ENCODE data around the gene VIL1. TPM values are rescaled to one million over a fixed set of nuclear protein-coding genes. Genes with fewer than 3 reads are reported as not detected.

The VIL1 gene
- total RNA-seq, 1 experiment from 2014 or later, result 0.02 TPM

GRCh38 chr2:218398437-218399390 is 20.2 kb upstream of the VIL1 start:
- DNase-seq, result peak; percentile 77 to 78
- H3K27ac ChIP-seq, result peak overlapping the region; percentile 99
- peaks cover 2% of the 10 kb centered on the region; the same call in 1 of the 2 replicates for H3K36me3 ChIP-seq
- no peaks in the 10 kb centered on the region; the same call in 1 of the 2 replicates for H3K4me1 ChIP-seq
- H3K27me3 ChIP-seq, result no peaks in the 10 kb centered on the region
- peak overlapping the region; percentile 82 for H3K4me3 ChIP-seq
- H3K9me3 ChIP-seq (replicated peaks), result no peaks in the 10 kb centered on the region

GRCh38 chr2:218399391-218400166 is 19.3 kb upstream of the VIL1 start, which contains the start of gene CTDSP1:
Gene CTDSP1, plus strand, starts transcription at chr2:218399868. Its CDS starts 223 bp downstream, at chr2:218400091.
- H3K4me3 ChIP-seq, result peak within 1 kb of the TSS; percentile 82
- peaks cover 9% of the 10 kb centered on the region; the same call in 1 of the 2 replicates for H3K36me3 ChIP-seq
- peak; percentile 93 for DNase-seq
- no peaks in the 10 kb centered on the region; the same call in 1 of the 2 replicates for H3K4me1 ChIP-seq
- peak within 1 kb of the TSS; percentile 99 for H3K27ac ChIP-seq
- H3K9me3 ChIP-seq (replicated peaks), result no peaks in the 10 kb centered on the region
- no peaks in the 10 kb centered on the region for H3K27me3 ChIP-seq

- Histone ChIP-seq H3K27ac (peak overlapping the region; percentile 99), H3K4me1 (peaks cover 5% of the 10 kb centered on the region; the same call in 1 of the 2 replicates), H3K36me3 (peaks cover 11% of the 10 kb centered on the region; the same call in 1 of the 2 replicates), H3K27me3 (no peaks in the 10 kb centered on the region), H3K9me3 (replicated peaks) (no peaks in the 10 kb centered on the region), H3K4me3 (peak overlapping the region; percentile 82)
- peak; percentile 34 to 51 for DNase-seq
Observed at GRCh38 chr2:218400167-218400929, 18.6 kb upstream of the VIL1 start.

GRCh38 chr2:218400930-218401881 is 17.7 kb upstream of the VIL1 start:
- DNase-seq, result no peak
- H3K27me3 ChIP-seq, result no peaks in the 10 kb centered on the region
- no peak overlapping the region; the same call in 1 of the 2 replicates for H3K27ac ChIP-seq
- peaks cover 11% of the 10 kb centered on the region; the same call in 1 of the 2 replicates for H3K36me3 ChIP-seq
- peak overlapping the region; percentile 82 for H3K4me3 ChIP-seq
- H3K9me3 ChIP-seq (replicated peaks), result no peaks in the 10 kb centered on the region
- peaks cover 12% of the 10 kb centered on the region; the same call in 1 of the 2 replicates for H3K4me1 ChIP-seq

- Histone ChIP-seq H3K4me3 (no peak overlapping the region), H3K4me1 (peaks cover 12% of the 10 kb centered on the region; the same call in 1 of the 2 replicates), H3K27ac (no peak overlapping the region)
Observed at GRCh38 chr2:218401890-218402289, 17.0 kb upstream of the VIL1 start.

GRCh38 chr2:218402491-218402901 is 16.4 kb upstream of the VIL1 start:
- DNase-seq, result no peak
- Histone ChIP-seq H3K4me1 (peaks cover 15% of the 10 kb centered on the region; the same call in 1 of the 2 replicates), H3K9me3 (replicated peaks) (no peaks in the 10 kb centered on the region), H3K4me3 (no peak overlapping the region), H3K36me3 (peaks cover 11% of the 10 kb centered on the region; the same call in 1 of the 2 replicates), H3K27me3 (no peaks in the 10 kb centered on the region), H3K27ac (no peak overlapping the region)

More at GRCh38 chr2:218401890-218402289, 17.0 kb upstream of the VIL1 start:
- peaks cover 11% of the 10 kb centered on the region; the same call in 1 of the 2 replicates for H3K36me3 ChIP-seq
- H3K9me3 ChIP-seq (replicated peaks), result no peaks in the 10 kb centered on the region
- no peaks in the 10 kb centered on the region for H3K27me3 ChIP-seq
- no peak for DNase-seq

- Histone ChIP-seq H3K27ac (no peak overlapping the region), H3K4me1 (peaks cover 17% of the 10 kb centered on the region; the same call in 1 of the 2 replicates)
Observed at GRCh38 chr2:218402911-218403411, 16.0 kb upstream of the VIL1 start.

GRCh38 chr2:218403810-218404209 is 15.1 kb upstream of the VIL1 start:
- Histone ChIP-seq H3K27ac (no peak overlapping the region), H3K4me3 (no peak overlapping the region), H3K4me1 (peaks cover 17% of the 10 kb centered on the region; the same call in 1 of the 2 replicates), H3K36me3 (peaks cover 11% of the 10 kb centered on the region; the same call in 1 of the 2 replicates), H3K9me3 (replicated peaks) (no peaks in the 10 kb centered on the region), H3K27me3 (no peaks in the 10 kb centered on the region)
- DNase-seq, result no peak

More at GRCh38 chr2:218402911-218403411, 16.0 kb upstream of the VIL1 start:
- H3K36me3 ChIP-seq, result peaks cover 11% of the 10 kb centered on the region; the same call in 1 of the 2 replicates
- H3K9me3 ChIP-seq (replicated peaks), result no peaks in the 10 kb centered on the region
- H3K27me3 ChIP-seq, result no peaks in the 10 kb centered on the region
- no peak for DNase-seq
- H3K4me3 ChIP-seq, result no peak overlapping the region

GRCh38 chr2:218404351-218405085 is 14.4 kb upstream of the VIL1 start:
- Histone ChIP-seq H3K36me3 (peaks cover 11% of the 10 kb centered on the region; the same call in 1 of the 2 replicates), H3K4me1 (peaks cover 17% of the 10 kb centered on the region; the same call in 1 of the 2 replicates), H3K27me3 (no peaks in the 10 kb centered on the region), H3K9me3 (replicated peaks) (no peaks in the 10 kb centered on the region), H3K4me3 (no peak overlapping the region), H3K27ac (no peak overlapping the region)
- peak in 1 of 2 experiments; percentile 34 for DNase-seq

GRCh38 chr2:218405086-218405745 is 13.7 kb upstream of the VIL1 start:
- Histone ChIP-seq H3K36me3 (peaks cover 11% of the 10 kb centered on the region; the same call in 1 of the 2 replicates), H3K9me3 (replicated peaks) (no peaks in the 10 kb centered on the region), H3K27me3 (no peaks in the 10 kb centered on the region), H3K27ac (peak overlapping the region; percentile 42), H3K4me3 (peak overlapping the region; percentile 55), H3K4me1 (peaks cover 17% of the 10 kb centered on the region; the same call in 1 of the 2 replicates)
- DNase-seq, result no peak

GRCh38 chr2:218405746-218406208 is 13.1 kb upstream of the VIL1 start:
- Histone ChIP-seq H3K9me3 (replicated peaks) (no peaks in the 10 kb centered on the region), H3K4me3 (peak overlapping the region; percentile 55), H3K36me3 (peaks cover 11% of the 10 kb centered on the region; the same call in 1 of the 2 replicates), H3K4me1 (peaks cover 17% of the 10 kb centered on the region; the same call in 1 of the 2 replicates), H3K27ac (peak overlapping the region; percentile 42), H3K27me3 (no peaks in the 10 kb centered on the region)
- DNase-seq, result peak in 1 of 2 experiments; percentile 43

Data from SJCRH30 (cell line).